Left lobe of liver (tissue), 2 donors: ENCODE measurements around the gene CREB1. TPM values are rescaled to one million over a fixed set of nuclear protein-coding genes. Genes with fewer than 3 reads are reported as not detected.

Experiments used
- ATAC-seq: fragments of 200-7000 bp; cut with Tn5 transposase; one replicate; pipeline ENCODE4 v1.9.1; 2020; ENCODE audit warnings: mild to moderate bottlenecking, moderate library complexity
- DNase-seq: peaks from one replicate; pipeline ENCODE4 v3.0.0-alpha.2; 2020; ENCODE audit warnings: low spot score
- total RNA-seq: library from RNA; stranded (reverse); gene quantifications from one replicate; pipeline ENCODE4 v1.2.1, GENCODE V29; 2021
- donor health status: DM: no; HTN: no; CAD: no; lungs with moderate emphysema.
- donor health status: DM: no; HTN: yes; CAD: no.

CREB1 gene
- total RNA-seq, 1 donor from 2014 or later = 15.1 TPM

DNA sequence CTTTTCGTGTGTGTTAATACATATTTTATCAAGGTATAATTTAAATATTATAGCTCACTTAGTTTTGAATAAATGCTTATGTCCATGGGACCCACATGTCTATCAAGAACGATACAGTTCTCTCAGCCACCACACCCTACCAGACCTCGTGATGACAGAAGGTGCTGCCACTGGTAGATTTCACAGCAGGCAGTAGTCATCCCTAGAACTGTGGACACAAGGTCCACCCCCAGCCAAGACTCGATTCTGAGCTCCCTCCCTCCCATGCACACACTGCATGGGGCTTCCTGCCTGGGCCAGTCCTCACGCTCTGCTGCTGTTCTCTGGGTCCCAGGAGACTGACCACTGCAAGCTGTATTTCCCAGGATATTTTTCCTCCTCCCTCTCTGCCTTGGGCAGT lies 26.5 kb upstream of the CREB1 start:
- no peak for DNase-seq

DNA sequence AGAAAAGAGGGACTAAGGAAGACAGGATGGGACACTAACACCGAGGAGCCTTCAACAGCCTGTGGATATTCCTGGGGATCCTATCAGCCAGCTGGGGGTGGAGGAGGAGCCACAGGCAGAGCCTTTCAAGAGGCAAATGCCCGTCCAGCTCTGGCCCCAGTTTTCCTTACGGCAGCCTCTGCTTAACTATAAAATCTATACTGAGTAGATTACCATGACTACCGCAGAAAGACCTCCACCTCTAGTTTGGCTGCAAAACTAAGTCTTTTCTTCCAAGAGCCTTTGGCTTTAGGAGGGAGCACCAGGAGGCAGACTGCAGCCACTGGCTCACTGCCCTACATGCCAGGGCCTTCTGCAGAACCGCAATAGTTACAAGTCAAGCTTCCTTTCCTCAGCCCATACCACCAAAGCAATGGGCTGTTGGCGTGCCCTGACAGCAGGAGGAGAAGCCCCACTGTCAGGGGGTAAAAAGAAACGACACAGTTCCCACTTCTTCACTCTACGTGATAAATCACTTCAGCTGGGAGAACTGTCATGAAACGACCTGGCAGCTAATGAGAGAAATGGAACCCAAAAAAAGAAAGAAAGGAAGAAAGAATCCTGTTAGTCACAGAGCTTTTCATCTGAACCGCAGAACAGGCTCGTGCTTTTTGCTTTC lies 25.1 kb upstream of the CREB1 start:
- no peak for ATAC-seq
- DNase-seq = no peak

More for the DNA sequence above, 26.5 kb upstream of the CREB1 start:
- ATAC-seq = peak; percentile 15

DNA sequence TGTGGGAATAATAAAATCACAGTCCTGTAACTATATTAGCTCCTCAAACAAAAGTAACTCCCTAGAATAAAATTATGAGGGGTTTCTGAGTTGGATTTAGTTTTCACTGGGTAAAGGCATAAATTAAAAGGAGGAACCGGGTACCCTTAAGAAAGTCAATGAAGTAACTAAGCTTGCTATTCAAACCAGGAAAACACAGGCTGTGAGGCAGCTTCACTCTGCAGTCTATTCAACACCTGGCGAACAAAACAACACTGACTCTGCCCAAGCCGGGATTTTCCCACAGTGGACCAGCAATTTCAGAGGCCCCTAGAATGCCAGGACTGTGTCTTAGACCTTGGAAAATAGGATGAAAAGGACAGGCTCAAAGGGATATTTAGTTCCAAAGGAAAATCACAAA lies 24.6 kb upstream of the CREB1 start:
- no peak for ATAC-seq
- DNase-seq = no peak

DNA sequence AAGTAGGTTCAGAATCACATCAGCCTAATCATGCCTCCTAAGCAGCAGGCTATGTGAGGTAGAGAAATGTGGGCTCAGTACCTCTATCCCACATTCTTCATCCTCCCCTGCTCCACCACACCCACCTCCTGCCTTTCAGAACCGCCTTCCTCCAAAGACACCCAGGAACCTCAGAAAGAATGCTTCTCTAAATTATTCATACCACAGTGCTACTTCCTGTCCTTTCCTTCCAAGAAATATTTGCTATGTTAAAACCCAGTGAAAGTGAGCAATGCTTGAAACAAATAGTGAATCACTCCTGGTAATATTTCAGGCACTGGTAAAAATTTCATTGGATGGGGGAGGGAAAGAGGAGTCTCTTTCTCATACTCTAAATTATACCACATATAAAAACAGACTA lies 24.0 kb upstream of the CREB1 start:
- DNase-seq = no peak
- ATAC-seq = no peak

DNA sequence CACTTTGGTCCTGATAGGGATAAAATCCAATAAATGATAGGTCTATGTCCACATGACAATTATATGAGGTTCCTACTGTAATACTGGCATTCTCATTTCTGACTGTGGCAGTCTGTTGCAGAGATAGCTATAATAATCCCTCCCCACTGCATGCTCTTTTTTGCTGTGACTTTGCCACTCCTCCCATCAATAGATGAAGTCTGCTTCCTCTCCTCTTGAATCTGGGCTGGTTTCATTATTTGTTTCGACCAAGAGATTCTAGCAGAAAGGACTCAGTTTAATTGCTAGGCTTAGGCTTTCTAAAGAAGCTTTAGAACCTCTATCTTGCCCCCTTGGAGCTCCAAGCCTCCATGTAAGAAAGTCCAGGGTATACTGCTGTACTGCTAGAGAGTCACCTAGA lies 23.3 kb upstream of the CREB1 start:
- ATAC-seq (no peak), DNase-seq (no peak)

DNA sequence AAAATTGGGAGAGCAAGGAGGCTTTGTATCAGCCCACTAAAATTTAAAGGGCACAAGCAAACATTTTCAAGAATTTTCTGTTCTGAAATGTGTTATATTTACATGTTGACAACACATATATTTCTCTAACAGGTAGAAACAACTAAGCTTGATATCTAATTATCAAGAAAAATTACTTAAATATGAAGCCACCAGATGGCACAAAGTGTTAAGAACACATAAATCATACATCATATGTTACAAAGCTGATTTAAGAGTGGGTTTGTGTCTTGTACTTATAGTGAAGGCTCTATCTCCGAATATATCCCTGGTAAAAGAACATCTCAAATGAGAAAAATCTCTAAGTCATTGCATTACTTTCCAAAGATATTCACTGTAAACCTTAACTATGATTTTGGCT lies 19.6 kb upstream of the CREB1 start:
- DNase-seq = no peak
- no peak for ATAC-seq

DNA sequence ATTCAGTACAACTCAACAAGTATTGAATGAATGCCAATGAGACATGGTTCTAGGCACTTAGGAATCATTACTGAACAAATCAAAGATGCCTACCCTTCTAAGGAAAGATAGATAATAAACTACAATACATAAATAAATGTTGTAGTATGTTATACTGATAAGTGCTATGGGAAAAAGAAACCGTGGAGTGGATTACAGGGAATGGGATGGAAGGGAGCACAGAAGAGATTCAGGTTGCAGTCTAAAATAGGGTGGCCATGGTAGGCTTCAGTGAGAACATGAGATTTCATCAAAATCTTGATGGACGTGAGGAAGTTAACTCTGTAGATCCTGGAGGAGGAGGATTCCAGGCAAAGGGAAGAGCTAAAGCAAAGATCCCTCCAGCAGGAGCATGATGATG lies 17.9 kb upstream of the CREB1 start:
- ATAC-seq (no peak), DNase-seq (no peak)

DNA sequence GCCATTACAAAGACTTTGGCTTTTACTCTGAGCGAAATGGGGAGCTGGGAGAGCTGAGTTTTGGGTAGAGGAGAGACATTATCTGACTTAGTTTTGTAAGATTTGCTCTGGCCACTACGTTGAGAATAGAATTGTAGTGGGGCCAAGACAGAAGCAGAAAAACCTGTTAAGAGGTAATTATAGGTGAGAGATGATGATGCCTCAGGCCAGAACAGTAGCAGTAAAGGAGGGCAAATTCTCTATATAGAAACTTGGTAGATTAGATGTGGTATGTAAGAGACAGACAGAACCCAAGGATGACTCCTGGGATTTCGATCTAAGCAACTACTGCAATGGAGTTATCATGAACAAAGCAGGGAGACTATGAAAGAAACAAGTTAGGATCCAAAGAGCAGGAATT lies 17.4 kb upstream of the CREB1 start:
- DNase-seq = no peak
- no peak for ATAC-seq

DNA sequence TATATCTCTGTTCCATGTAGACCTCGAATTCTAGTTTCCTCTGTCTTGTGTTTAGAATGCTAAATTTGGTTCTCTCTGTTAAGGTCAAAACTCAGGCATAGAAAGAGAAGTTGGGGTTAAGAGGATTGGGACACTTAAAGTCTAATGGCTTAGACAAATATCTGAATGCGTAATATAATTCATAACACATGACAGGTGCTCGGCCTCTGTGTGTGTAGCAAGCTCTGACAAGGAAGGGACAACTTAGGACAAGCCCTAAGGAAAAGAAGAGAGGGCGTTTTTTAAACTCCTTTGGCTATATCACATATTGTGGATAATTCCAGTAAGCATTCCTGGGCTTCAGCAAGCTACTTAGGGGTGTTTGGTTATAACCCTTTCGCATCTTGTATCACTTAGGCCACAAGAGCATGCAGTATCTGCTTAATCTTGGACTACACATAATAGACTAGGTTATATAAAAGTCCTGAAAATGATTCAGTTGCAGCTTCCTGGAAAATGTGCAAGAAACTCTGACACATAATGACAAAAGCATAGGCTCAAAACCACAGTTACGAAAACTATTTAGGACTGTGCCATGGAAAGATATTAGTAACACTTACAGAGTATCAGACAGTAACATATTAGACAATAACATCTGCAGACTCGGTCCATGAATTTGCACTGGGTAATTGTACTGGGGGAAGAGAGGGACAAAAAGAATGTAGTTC lies 16.1 kb upstream of the CREB1 start:
- ATAC-seq = no peak
- no peak for DNase-seq

DNA sequence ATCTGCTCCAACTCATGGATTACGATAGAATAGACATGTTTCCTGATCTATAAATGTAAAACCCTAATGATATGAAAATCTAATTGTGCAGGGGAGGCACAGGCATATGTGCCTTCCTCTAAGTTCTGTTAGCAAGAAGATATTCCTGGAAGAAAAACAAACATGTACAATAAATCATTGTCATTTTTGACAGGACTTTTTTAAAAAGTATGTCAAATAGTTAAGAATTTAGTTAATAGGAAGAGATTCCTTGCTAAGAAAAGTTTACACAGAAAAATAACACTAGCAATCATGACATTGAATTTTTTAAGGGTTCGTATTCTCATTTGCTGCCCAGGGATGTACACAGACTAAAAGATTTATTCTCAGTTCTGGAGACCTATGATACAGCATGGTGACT lies 15.3 kb upstream of the CREB1 start:
- DNase-seq = no peak
- no peak for ATAC-seq

DNA sequence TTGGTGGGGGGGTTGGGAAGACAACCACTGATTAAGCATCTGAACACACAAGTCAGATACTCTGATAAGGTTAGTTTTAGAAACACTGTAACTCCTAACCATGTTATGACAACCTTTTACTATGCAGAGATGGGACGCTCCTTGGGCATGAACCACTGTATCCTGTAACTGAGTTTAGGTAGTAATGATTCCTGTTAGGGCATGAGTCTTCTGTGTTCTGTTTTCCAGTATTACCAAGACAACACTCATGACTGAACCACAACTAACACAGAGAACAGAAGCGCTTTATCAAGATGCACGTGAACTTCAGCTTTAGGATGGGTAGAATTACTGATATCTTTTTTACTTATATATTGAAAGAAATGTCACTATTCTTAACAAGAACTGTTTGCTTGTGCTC lies 14.1 kb upstream of the CREB1 start:
- no peak for ATAC-seq

DNA sequence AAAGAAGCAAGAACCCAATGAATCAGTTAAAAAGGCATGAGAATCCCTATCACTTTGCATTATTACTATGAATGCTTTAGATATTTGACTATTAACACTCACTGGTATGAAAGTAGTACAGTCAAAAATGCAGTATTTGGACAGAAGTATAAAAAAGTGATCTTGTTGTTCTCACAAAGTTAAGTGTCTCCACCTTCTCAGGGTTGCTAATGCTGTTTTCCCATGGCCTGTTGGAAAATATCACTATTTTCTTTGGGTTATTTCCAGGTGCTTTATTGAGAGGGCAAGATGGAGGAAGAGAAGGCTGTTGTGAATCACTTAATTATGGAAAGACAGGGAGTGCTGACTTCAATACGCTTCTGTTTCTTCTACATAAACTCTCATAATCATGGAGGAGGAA lies 13.6 kb upstream of the CREB1 start:
- ATAC-seq (no peak), DNase-seq (no peak)

More for the DNA sequence above, 14.1 kb upstream of the CREB1 start:
- DNase-seq = no peak

DNA sequence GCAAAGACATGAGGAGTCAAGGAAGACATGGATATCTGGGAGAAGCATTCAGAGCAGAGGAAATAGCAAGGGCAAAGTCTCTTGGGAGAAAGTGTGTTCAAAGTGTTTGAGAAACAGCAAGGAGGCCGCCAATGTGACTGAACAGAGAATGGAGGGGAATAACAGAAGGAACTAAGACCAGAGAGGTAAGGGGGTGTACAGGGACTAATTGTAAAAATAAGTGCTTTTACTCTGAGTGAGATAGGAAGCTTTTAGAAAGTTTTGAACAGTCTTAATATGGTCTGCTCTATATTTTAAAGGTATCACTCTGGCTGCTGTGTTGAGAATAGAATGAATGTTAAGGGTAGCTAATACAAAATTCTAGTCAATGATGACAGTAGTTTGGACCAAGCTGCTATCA lies 6.8 kb upstream of the CREB1 start:
- ATAC-seq = no peak
- no peak for DNase-seq

DNA sequence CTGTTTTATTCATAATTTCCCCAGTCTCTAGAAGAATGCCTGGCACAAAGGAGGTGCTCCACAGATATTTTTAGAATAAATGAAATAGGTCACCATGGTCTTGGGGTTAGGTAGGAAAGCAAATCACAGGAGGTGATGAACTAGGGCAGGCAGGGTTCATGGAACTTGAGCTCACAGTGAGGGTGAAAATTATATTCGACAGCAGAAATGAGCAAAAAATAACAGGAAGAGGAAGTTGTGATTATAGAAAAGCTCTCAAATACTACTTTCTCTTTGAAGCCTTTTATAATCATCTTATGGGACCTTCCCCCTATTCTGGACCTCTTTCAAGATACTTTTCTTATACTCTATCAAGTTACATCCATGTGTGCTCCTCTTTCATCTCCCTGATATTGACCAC lies 4.5 kb upstream of the CREB1 start:
- DNase-seq (no peak), ATAC-seq (no peak)

DNA sequence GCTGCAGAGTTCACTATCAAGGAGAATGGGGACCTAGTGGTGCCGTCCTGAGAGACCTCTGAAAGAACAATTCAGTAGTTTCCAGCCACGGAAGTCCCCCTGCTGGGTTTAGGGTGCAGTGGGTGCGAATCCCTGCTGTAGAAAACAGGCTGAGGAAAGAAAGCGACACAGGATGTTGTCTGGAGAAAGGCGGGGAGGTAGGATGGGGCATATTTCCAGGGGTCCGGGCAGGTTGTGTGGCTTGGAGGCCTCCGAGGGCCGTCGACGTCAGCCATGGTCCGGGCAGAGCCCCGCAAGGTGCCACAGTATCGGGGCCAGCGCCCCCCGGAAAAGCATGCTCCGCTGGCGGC lies 807 bp upstream of the CREB1 start:
- peak; percentile 6 for ATAC-seq

DNA sequence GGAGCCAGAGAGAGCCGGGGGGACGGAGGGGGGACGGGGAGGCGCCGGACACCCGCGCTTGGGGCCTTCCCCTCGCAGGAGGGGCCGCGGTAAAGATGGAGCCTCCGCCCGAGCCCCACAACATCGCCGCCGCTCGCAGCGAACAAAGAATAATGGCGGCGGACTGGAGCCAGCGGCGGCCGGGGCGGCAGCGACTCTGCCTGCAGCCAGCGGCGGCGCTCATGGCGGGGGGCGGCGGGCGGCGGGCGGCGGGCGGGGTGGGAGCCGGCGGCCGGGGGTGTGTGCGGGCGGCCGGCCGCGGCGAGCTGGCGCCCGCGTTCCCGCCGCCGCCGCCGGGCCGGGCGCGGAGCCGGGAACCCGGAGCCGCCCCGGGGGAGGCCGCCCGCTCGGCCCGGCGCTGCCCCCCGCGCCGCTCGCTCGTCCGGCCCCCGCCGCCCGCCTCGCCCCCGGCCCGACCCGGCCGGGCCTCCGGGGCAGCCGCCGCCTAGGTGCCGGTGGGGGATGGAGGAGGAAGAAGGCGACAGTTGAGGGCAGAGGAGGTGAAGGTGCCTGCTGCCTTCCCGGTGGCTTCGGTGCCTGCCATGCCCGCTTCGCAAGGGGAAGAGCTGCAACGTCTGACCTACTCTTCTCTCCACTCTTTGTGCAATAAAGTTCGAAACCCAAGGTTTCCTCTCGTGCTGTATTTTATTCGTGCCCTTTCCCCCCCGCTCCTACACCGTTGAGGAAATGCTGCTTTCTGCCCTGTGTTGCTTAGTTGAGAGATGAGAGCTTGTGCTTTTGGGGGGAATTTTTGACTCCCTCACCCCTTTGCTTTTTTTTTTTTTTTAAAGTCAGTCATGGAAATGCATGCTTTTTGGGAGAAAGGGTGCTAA lies 634 bp downstream of the CREB1 start:
- DNase-seq (peak; percentile 62), ATAC-seq (peak; percentile 69)

More for the DNA sequence above, 807 bp upstream of the CREB1 start:
- DNase-seq = no peak

DNA sequence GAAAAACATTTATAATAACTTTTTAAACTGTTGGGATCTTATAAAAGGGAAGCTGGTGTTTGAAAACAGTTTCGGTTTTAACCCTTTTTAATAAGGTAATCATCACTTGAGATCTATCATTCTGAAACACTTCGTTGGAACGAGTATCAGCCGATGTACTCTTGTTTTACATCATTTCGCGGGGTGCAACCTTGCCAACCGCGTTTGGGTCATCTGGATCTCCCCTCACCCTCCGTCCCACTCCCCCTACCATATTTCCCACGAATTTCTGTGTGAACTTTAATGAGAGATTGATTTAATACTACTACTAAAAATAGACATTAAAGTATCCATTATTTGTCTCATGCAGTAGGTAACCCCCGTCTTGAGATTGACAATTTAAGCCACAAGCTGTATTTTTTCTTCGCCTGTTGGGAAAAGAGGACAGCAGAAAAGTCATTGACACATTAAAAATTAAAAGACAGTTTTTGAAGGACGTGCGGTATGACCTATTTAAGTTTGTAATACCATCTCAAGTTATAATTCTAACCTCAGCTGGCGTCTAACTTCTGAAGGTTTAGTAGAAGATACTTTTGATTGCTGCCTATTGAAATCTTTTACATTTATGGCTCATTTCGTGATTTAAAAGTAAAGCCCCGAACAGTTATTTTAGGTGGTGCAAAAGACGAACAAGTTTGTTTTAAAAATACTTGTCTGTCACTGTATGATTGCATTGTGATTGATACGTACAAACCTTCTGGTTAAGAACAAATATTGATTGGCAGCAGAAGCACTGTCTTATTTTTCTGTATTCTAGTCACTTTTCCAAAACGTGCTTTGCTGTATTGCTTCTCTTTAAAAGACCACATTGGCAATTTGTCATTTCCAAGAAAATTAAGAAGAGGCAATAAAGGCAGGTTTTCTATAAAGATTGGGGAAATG lies 1.5 kb downstream of the CREB1 start:
- DNase-seq = no peak

DNA sequence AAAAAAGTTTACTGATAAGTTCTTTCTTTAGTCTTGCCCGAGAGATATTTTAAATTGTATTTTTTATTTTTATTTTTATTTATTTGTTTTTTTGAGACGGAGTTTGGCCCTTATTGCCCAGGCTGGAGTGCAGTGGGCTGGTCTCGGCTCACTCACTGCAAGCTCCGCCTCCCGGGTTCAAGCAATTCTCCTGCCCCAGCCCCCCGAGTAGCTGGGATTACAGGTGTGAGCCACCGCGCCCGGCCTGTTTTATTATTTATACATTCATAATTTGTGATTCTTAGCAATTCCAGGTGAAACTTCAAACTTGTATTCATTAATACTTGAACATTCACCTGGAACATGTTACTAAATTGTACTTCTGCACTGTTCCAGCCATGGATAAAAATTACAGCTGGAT lies 2.9 kb downstream of the CREB1 start:
- no peak for DNase-seq

More for the DNA sequence above, 1.5 kb downstream of the CREB1 start:
- no peak for ATAC-seq

DNA sequence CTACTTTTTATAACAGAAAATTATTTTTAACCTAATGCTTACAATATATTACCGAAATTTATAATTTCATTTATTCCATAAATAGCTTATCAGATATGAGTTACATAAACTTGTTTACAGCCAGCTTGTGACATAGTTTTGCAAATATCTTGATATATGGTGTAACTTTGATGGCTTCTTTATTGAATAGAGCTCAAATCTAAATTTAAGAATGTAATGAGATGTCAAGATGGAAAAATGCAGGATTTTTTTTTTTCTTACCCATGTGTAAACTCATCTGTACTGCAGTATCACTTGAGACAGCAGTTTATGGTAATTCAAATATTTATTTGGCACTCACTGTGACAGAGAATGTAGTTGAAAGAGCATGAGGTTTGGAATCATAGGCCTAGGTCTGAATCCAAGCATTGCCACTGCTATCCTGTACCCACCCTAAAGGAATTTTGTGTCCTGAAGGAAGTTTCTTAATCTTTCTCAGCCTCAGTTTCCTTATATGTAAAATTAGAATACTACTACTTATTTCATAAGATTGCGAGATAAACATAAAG lies 3.8 kb downstream of the CREB1 start:
- no peak for ATAC-seq

More for the DNA sequence above, 2.9 kb downstream of the CREB1 start:
- ATAC-seq = no peak

DNA sequence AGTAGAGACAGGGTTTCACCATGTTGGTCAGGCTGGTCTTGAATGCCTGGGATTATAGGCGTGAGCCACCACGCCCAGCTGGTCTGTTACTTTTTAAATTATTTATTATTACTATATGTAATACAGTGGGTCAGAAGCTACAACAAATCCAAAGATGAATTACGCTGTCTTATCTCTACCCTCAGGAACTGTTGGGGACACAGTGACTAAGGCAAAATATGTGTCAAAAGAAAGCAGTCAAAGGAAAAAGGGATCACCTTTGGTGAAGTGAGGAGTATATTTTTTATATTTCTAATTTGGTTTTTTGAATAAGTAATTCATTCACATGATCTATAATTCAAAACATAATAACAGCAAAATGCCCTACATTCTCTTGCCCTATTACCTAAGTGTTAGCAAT lies 4.7 kb downstream of the CREB1 start:
- ATAC-seq (no peak), DNase-seq (no peak)

More for the DNA sequence above, 3.8 kb downstream of the CREB1 start:
- no peak for DNase-seq
